IPS DF 4.7 (cell line): ENCODE results near the gene AFP.

Source experiments
- DNase-seq: peaks from one replicate; pipeline ENCODE4 v3.0.0-alpha.2; 2013; ENCODE audit warnings: low spot score; ENCODE audit errors: extremely low read depth

AFP gene

GRCh38 chr4:73414936-73415271 is 21.1 kb upstream of the AFP start:
- no peak for DNase-seq

GRCh38 chr4:73415807-73416238 is 20.2 kb upstream of the AFP start:
- DNase-seq = no peak

- DNase-seq = no peak
These were observed 19.5 kb upstream of the AFP start for GRCh38 chr4:73416423-73417087.

- DNase-seq = no peak
These were observed 18.7 kb upstream of the AFP start for GRCh38 chr4:73417342-73417741.

GRCh38 chr4:73417973-73418372 is 18.0 kb upstream of the AFP start:
- no peak for DNase-seq

- DNase-seq = no peak
These were observed 17.3 kb upstream of the AFP start for GRCh38 chr4:73418677-73419076.

- DNase-seq = no peak
These were observed 16.6 kb upstream of the AFP start for GRCh38 chr4:73419106-73420038.

GRCh38 chr4:73420615-73421014 is 15.4 kb upstream of the AFP start:
- DNase-seq = no peak

GRCh38 chr4:73421708-73422457 is 14.1 kb upstream of the AFP start:
- DNase-seq = no peak

- no peak for DNase-seq
These were observed 13.6 kb upstream of the AFP start for GRCh38 chr4:73422458-73422752.

- no peak for DNase-seq
These were observed 12.8 kb upstream of the AFP start for GRCh38 chr4:73423184-73423583.

GRCh38 chr4:73426666-73427065 is 9.4 kb upstream of the AFP start:
- DNase-seq = no peak

GRCh38 chr4:73429118-73429517 is 6.9 kb upstream of the AFP start:
- DNase-seq = no peak

GRCh38 chr4:73429826-73430587 is 6.0 kb upstream of the AFP start:
- DNase-seq = no peak

- no peak for DNase-seq
These were observed 4.2 kb upstream of the AFP start for GRCh38 chr4:73431813-73432168.

GRCh38 chr4:73432169-73433000 is 3.6 kb upstream of the AFP start:
- DNase-seq = no peak

- no peak for DNase-seq
These were observed 2.9 kb upstream of the AFP start for GRCh38 chr4:73433140-73433539.

- DNase-seq = no peak
These were observed 1.7 kb upstream of the AFP start for GRCh38 chr4:73434311-73434710.

GRCh38 chr4:73436674-73437557 is 895 bp downstream of the AFP start:
- no peak for DNase-seq

GRCh38 chr4:73437558-73437956 is 1.5 kb downstream of the AFP start:
- DNase-seq = no peak
